Activated CD4-positive, alpha-beta T cell treated with anti-CD3 and anti-CD28 coated beads for 36 hours (primary cell): ENCODE measurements around the gene DGKB. TPM values are rescaled to one million over a fixed set of nuclear protein-coding genes. Genes with fewer than 3 reads are reported as not detected.

Experiments
- ATAC-seq: fragments of 200-7000 bp; cut with Tn5 transposase; one replicate; pipeline ENCODE4 v1.10.0; 2021; ENCODE audit warnings: mild to moderate bottlenecking, moderate library complexity
- CTCF ChIA-PET: fragments of 350-600 bp; sonication (Branson Sonifier 250); formaldehyde crosslinking; loops from one replicate; lab custom pipeline; 2021; ENCODE audit warnings: antibody characterized with exemption; lab: Charles Lee
- POLR2A ChIA-PET: fragments of 350-600 bp; sonication (Branson Sonifier 250); formaldehyde crosslinking; loops from one replicate; lab custom pipeline; 2021; ENCODE audit warnings: antibody characterized with exemption, inconsistent platforms; lab: Charles Lee
- DNase-seq: peaks from one replicate; pipeline ENCODE4 v3.0.0-alpha.2; 2020
- H3K27ac Mint-ChIP-seq: one replicate; pipeline ENCODE4 v1.8.0; 2021; ENCODE audit warnings: mixed read lengths
- H3K27me3 Mint-ChIP-seq: one replicate; pipeline ENCODE4 v1.8.0; 2021; ENCODE audit warnings: mixed read lengths
- H3K36me3 Mint-ChIP-seq: one replicate; pipeline ENCODE4 v1.8.0; 2021; ENCODE audit warnings: low read depth, mixed read lengths
- H3K4me1 Mint-ChIP-seq: one replicate; pipeline ENCODE4 v1.8.0; 2021; ENCODE audit warnings: mixed read lengths
- H3K4me3 Mint-ChIP-seq: one replicate; pipeline ENCODE4 v1.8.0; 2021; ENCODE audit warnings: mild to moderate bottlenecking, moderate library complexity, mixed read lengths
- H3K9me3 Mint-ChIP-seq: one replicate; pipeline ENCODE4 v1.8.0; 2021; ENCODE audit warnings: low read depth, mixed read lengths
- intact Hi-C, 2 experiments: fragments of 100-400 bp; cut with DNase I in 1 of 2; cut with micrococcal nuclease in 1 of 2; formaldehyde crosslinking; loops; one replicate each; pipeline versions ENCODE4 v1.14.2 to v1.15.1; 2022 to 2024; cut with DNase I, micrococcal nuclease
- total RNA-seq, 2 experiments: library from RNA; stranded (reverse); gene quantifications; one replicate each; pipeline ENCODE4 v1.2.3, GENCODE V29; 2021

DGKB gene
- total RNA-seq, 2 experiments from 2014 or later, result not detected

DNA sequence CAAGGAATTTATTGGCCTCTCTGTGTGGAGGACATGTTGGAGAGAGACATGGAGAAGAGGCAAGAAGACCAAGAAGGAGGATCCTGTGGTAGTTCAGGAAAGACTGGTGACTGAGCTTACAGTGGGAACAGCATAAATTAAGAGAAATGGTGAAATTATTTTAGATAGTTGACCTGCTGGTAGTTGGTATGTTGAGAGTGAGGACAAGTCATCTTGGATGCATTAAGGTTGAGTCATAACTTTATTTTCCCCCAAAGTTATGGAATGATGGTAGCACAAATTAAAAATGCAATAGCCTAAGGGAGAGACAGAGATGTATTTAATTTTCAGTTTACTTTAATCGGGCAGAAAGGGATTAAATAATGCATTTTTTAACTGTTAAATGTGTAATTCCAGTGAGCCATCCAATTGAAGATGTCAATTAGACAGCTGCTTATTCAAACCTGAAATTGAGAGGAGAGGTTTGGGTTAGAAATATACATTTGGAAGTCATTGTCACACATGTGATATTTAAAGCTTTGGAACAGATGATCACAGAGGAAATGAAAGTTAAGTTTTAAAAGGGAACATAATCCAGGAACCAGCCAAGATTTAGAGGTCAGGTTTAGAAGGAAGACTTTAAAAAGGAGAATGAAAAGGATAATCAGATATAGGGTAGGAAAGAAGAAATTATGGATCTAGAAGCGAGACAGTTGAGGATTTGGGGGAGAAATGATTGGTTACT is 80.6 kb downstream of the DGKB start:
- CTCF ChIA-PET, result interaction anchor here (1.5 kb wide), 1 partner anchor 10 kb away, joined by 5 read pairs; no protein-coding TSS in a partner anchor

DNA sequence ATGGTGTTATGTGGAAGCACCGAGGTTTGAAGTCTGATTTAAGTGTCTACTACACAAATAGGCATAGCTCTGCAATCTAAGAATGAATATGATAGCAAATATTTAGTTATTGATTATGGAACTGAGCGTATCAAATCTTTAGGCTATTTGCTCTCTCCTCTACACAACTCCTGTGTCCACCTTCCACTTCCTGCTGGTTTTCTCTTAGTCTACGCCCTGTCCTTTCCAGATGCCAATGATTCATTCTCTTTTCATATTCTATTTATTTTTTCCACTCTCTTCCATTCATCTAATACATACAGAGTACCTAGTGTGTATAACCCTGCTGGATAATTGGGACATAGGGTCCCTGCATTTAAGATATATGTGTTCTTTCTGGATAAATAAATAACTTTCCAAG is 83.7 kb downstream of the DGKB start:
- no peaks in the 10 kb centered on the region for H3K27me3 Mint-ChIP-seq
- ATAC-seq (no peak), DNase-seq (no peak)
- no peaks in the 10 kb centered on the region for H3K4me1 Mint-ChIP-seq
- peaks cover 2% of the 10 kb centered on the region for H3K9me3 Mint-ChIP-seq
- no peaks in the 10 kb centered on the region for H3K36me3 Mint-ChIP-seq
- intact Hi-C loops, result no loop called here
- ChIA-PET POLR2A (no interaction called here), CTCF (no interaction called here)
- H3K4me3 Mint-ChIP-seq, result no peak overlapping the region
- no peak overlapping the region for H3K27ac Mint-ChIP-seq

More for the DNA sequence above, 80.6 kb downstream of the DGKB start:
- H3K4me1 Mint-ChIP-seq, result no peaks in the 10 kb centered on the region
- no peak overlapping the region for H3K4me3 Mint-ChIP-seq
- ATAC-seq (no peak), DNase-seq (no peak)
- H3K27ac Mint-ChIP-seq, result no peak overlapping the region
- POLR2A ChIA-PET, result no interaction called here
- H3K36me3 Mint-ChIP-seq, result no peaks in the 10 kb centered on the region
- H3K9me3 Mint-ChIP-seq, result peaks cover 2% of the 10 kb centered on the region
- intact Hi-C loops, result no loop called here
- H3K27me3 Mint-ChIP-seq, result no peaks in the 10 kb centered on the region

GRCh38 chr7:14817829-14818614 is 84.5 kb downstream of the DGKB start:
- no peaks in the 10 kb centered on the region for H3K4me1 Mint-ChIP-seq
- no peak overlapping the region for H3K4me3 Mint-ChIP-seq
- POLR2A ChIA-PET, result no interaction called here
- no peak for ATAC-seq
- H3K36me3 Mint-ChIP-seq, result no peaks in the 10 kb centered on the region
- CTCF ChIA-PET, result no interaction called here
- no peak overlapping the region for H3K27ac Mint-ChIP-seq
- intact Hi-C loops, result no loop called here
- DNase-seq, result no peak
- H3K27me3 Mint-ChIP-seq, result no peaks in the 10 kb centered on the region
- H3K9me3 Mint-ChIP-seq, result peaks cover 2% of the 10 kb centered on the region

- Mint-ChIP-seq H3K27ac (no peak overlapping the region), H3K4me3 (no peak overlapping the region), H3K36me3 (no peaks in the 10 kb centered on the region), H3K4me1 (no peaks in the 10 kb centered on the region), H3K27me3 (no peaks in the 10 kb centered on the region), H3K9me3 (peaks cover 2% of the 10 kb centered on the region)
- intact Hi-C loops, result no loop called here
- POLR2A ChIA-PET, result no interaction called here
- ATAC-seq (no peak), DNase-seq (no peak)
- CTCF ChIA-PET, result no interaction called here
These were observed 95.0 kb downstream of the DGKB start for GRCh38 chr7:14807507-14807906.

GRCh38 chr7:14806891-14807290 is 95.7 kb downstream of the DGKB start:
- no peaks in the 10 kb centered on the region for H3K27me3 Mint-ChIP-seq
- no peak overlapping the region for H3K4me3 Mint-ChIP-seq

DNA sequence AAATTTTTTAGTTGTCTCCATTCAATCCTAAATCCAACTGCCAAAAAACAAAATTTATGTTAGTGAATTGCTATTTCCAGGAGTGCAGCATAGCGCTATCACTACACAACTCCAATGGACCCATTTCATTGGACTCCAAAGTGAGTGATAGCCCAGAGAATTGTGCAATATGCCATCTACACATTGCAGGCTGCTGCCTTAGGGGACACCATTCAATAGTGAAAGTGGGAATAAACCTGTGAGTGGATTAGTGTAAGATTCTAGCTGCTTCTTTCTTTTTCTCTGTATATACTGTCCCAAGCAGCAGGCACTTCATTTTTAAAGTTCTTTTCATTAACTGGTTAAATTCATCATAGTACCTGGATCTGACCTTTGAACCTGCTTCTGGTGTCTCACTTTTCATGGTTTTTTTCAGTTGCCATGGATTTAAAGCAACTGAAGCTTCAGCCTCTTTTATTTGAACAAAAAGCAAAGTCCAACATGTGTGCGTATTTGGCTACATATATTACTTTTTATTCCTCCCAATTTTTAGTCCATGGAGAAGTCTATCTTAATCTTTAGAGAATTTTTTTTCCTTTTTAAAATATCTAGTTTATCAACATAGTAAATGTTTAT is 97.3 kb downstream of the DGKB start:
- DNase-seq (no peak), ATAC-seq (no peak)
- H3K4me3 Mint-ChIP-seq, result no peak overlapping the region
- ChIA-PET POLR2A (no interaction called here), CTCF (no interaction called here)
- no peaks in the 10 kb centered on the region for H3K4me1 Mint-ChIP-seq
- H3K27me3 Mint-ChIP-seq, result no peaks in the 10 kb centered on the region
- intact Hi-C loops, result no loop called here
- H3K9me3 Mint-ChIP-seq, result peaks cover 7% of the 10 kb centered on the region
- H3K36me3 Mint-ChIP-seq, result no peaks in the 10 kb centered on the region
- no peak overlapping the region for H3K27ac Mint-ChIP-seq

More at GRCh38 chr7:14806891-14807290, 95.7 kb downstream of the DGKB start:
- no peak for DNase-seq
- Mint-ChIP-seq H3K36me3 (no peaks in the 10 kb centered on the region), H3K27ac (no peak overlapping the region), H3K9me3 (peaks cover 2% of the 10 kb centered on the region), H3K4me1 (no peaks in the 10 kb centered on the region)
- CTCF ChIA-PET, result no interaction called here
- POLR2A ChIA-PET, result no interaction called here
- no peak for ATAC-seq
- intact Hi-C loops, result no loop called here

- intact Hi-C loops, result no loop called here
- DNase-seq (no peak), ATAC-seq (no peak)
- no peaks in the 10 kb centered on the region for H3K27me3 Mint-ChIP-seq
- CTCF ChIA-PET, result no interaction called here
- POLR2A ChIA-PET, result no interaction called here
- no peak overlapping the region for H3K27ac Mint-ChIP-seq
- peaks cover 4% of the 10 kb centered on the region for H3K9me3 Mint-ChIP-seq
- H3K36me3 Mint-ChIP-seq, result no peaks in the 10 kb centered on the region
- H3K4me1 Mint-ChIP-seq, result no peaks in the 10 kb centered on the region
- no peak overlapping the region for H3K4me3 Mint-ChIP-seq
These were observed 101.9 kb downstream of the DGKB start for GRCh38 chr7:14800664-14801063.

DNA sequence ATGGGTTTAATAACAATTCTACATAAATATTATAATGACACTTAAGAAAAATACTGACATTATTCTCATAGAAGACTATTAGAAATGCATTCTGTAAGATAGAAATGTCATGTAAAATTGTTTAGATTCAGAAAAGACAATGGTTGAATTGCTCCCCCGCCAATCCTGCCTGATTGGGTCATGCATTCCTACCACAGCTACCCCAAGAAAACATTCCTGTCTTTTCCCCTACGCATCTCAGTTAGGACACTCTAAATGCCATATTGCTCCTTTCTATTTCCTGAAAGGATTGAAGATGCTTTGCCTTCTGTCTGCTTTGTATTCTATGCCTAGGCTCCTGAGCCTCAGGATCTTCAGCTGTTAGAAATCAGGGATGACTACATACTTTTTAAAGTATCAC is 109.4 kb downstream of the DGKB start:
- no peaks in the 10 kb centered on the region for H3K36me3 Mint-ChIP-seq
- no peaks in the 10 kb centered on the region for H3K27me3 Mint-ChIP-seq
- no peak overlapping the region for H3K27ac Mint-ChIP-seq
- H3K4me3 Mint-ChIP-seq, result no peak overlapping the region
- intact Hi-C loops, result no loop called here
- ATAC-seq (no peak), DNase-seq (no peak)
- CTCF ChIA-PET, result no interaction called here
- no peaks in the 10 kb centered on the region for H3K9me3 Mint-ChIP-seq
- POLR2A ChIA-PET, result no interaction called here
- no peaks in the 10 kb centered on the region for H3K4me1 Mint-ChIP-seq

GRCh38 chr7:14787551-14787950 is 115.0 kb downstream of the DGKB start:
- Mint-ChIP-seq H3K27ac (no peak overlapping the region), H3K4me3 (no peak overlapping the region), H3K9me3 (no peaks in the 10 kb centered on the region), H3K27me3 (no peaks in the 10 kb centered on the region), H3K36me3 (no peaks in the 10 kb centered on the region), H3K4me1 (no peaks in the 10 kb centered on the region)
- no peak for ATAC-seq
- POLR2A ChIA-PET, result no interaction called here
- intact Hi-C loops, result no loop called here
- DNase-seq, result no peak
- CTCF ChIA-PET, result no interaction called here

DNA sequence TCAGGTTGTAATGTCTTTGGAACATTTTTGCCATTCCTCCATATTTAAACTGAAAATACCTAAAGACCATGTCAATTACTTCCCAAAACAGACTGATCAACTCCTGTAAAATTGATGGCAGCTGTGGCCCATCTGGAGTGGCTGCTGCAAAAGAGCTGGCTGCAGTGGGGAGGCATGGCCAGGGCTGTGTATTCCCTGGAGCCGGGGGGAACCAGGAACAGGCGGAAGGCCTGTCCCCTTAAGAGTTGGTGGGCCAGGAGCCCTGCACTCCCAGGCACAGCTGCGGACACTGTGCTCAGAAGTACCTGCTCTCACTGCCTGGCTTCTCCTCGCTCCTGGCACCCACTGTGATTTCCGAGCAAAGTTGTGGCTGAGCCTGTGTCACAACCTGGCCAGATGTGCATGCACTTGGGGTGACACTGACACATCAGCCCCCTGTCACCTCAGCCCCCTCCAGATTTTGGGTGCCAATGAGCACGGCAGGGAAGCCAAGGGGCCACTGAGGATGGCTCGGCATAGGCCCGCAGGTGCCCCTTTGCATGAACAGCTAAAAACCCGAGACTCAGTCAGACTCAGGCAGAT is 116.1 kb downstream of the DGKB start:
- Mint-ChIP-seq H3K4me1 (no peaks in the 10 kb centered on the region), H3K36me3 (no peaks in the 10 kb centered on the region), H3K27ac (no peak overlapping the region), H3K4me3 (no peak overlapping the region), H3K9me3 (no peaks in the 10 kb centered on the region), H3K27me3 (no peaks in the 10 kb centered on the region)
- ChIA-PET CTCF (no interaction called here), POLR2A (no interaction called here)
- intact Hi-C loops, result no loop called here
- ATAC-seq (no peak), DNase-seq (no peak)

DNA sequence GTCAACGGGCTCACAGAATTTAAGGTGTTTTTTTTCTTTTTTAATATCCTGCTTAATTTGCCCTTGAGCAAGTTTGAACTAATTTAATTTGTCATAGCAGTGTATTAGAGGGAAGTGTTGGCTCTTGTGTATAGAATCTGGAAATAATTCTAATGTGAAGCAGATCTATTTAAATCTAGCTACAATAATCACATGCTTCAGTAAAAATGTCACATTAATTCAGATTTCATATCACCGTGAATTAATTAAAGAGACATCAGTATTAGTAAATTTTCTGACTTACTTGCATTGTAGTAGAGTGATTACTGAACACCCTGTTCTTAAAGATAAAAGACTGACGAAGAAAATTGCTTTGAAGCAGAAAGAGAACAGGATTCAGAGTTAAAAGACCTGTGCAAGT is 124.7 kb downstream of the DGKB start:
- Mint-ChIP-seq H3K4me3 (no peak overlapping the region), H3K36me3 (no peaks in the 10 kb centered on the region), H3K27ac (no peak overlapping the region), H3K9me3 (peaks cover 13% of the 10 kb centered on the region), H3K4me1 (no peaks in the 10 kb centered on the region), H3K27me3 (no peaks in the 10 kb centered on the region)
- intact Hi-C loops, result no loop called here
- no peak for ATAC-seq
- ChIA-PET CTCF (no interaction called here), POLR2A (no interaction called here)
- no peak for DNase-seq
